HG02981 (cell line): ENCODE measurements around the gene ACAP2.
"Not testable (repeated sequence)": the region's sequence is repeated elsewhere in the genome, so short reads cannot be mapped to it uniquely, and the experiment has no call there.

Source experiments
- ATAC-seq: cut with Tn5 transposase; IDR thresholded peaks from one replicate; pipeline ENCODE4 v1.9.1; 2021; ENCODE audit warnings: mild to moderate bottlenecking, moderate library complexity; ENCODE audit not compliant: unreplicated experiment

Gene ACAP2

DNA sequence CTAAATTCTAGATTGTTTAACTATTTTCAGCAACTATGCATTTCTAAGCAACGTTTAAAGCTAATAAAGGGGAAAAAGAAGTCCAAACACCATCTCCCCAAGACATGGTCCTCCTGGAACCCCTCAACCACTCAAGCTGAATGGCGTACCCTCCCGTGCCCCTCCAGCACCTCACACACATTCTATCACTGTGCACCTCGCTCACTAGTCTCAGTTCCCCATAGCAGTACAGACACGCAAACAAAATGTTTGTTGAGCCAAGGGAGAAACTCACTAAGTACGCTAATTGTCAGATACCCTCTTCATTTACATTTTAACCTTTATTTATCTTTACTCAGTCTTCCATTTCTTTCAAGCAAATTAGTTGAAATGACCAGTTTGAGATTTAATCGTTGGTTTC is 48.8 kb downstream of the ACAP2 start:
- no peak for ATAC-seq

DNA sequence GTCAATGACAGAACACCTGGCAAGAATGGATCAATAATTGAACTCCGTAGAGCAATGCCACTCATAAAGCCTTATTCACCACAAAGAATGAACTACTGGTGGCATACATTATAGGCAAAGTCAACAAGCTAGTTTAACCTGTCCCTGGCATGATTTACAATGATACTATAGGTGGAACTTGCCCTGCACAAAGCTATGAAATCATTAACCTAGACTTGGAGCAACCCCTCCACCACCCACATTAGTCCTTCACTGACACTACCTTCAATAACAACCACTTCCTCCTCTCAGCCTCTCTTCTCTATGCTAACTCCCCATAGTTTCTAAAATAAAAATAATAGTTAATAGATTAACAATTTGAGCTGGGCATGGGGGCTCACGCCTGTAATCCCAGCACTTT is 54.4 kb downstream of the ACAP2 start:
- peak; percentile 76 for ATAC-seq

DNA sequence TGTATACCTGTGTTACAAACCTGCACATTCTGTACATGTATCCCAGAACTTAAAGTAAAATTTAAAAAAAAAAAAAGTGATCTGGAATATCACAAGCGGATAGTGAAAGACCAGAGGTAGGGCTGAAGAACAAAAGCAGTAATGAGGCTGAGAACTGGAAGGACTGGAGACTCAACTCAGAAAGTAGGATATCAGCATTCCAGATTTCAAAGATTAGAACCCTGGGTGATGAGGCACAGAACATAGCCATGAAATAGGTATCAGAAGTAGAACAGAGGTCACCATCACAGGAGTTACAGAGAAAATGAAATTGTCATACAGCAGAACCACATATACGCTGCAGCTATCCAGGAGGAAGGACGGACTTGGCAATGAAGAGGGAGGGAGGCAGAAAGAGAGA is 56.1 kb downstream of the ACAP2 start:
- no peak for ATAC-seq

DNA sequence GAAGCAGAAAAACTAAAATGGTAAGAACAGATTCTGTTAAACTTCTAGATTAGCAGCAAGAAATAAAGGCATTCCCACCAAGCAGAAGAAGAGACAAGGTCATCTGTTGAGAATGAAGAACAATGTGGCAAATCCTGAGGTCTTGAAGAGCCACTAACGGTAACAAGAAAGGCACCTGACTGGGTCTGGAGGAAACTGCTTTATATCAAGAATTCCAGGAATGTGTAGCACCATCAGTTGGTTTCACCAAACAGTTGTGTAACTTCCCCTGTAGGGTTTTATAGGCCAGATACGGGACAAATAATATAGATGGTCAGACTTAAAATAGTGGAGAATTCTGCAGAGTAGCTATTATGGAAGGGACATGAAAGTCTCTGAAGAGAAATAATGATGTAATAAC is 57.3 kb downstream of the ACAP2 start:
- no peak for ATAC-seq

DNA sequence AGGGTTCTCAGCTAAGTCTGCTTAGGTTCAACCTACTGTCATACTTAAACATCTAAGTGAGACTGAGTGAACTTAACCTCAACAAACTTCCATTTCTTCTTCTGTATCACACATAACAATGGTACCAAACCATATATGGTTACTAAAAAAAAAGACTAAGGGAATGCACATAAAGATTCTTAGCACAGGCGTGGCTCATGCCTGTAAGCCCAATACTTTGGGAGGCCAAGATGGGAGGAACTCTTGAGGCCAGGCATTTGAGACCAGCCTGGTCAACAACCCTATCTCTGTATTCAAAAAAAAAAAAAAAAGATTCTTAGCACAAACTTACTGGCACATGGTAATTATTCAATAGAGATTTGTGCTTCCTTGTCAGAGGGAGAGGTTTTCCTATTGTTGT is 57.9 kb downstream of the ACAP2 start:
- no peak for ATAC-seq

DNA sequence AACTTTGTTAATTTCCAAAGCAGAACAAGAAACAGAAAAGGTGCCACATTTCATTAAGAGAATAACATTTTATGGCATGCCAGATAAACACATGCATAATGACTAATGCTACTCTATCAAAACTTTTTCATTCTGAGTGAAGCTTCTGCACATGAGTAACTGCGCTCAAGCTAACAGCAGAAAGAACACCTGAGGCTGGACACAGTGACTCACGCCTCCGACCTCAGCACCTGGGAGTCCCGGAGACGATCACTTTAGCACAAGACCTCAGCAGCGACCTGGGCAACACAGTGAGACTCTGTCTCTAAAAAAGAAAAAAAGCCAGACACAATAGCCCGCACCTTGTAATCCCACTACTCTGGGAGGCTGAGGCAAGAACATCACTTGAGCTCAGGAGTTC is 70.6 kb downstream of the ACAP2 start:
- no peak for ATAC-seq

DNA sequence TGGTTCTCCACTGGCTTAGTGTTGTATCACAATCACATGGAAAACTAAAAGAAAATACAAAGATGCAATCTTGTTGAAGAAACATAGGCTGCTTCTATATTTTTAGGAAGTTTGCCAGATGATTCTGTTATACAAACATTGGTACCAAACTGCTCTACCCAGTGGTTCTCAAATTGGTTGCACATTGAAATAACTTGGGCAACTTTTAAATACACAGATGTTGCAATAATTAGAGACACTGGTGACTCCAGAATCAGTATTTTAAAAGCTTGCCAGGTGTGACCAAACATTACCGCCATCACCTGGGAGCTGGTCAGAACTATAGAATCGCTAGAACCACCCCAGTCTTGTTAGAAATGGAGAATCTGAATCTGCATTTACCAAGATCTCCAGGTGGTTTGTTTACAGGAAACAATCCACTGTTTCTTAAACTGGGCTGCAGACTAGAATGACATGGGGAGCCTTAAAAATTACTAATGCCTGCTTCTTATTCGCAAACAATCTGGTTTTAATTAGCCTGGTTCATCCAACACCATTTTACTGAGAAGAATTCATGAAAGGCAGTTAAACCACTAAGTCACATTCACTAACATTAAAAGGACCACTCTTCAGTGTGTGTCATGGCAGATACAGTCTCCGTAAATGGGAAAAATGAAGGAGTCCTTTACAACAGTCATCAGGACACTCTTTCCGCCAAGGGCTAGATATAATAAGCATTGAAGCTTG is 76.5 kb downstream of the ACAP2 start:
- no peak for ATAC-seq

DNA sequence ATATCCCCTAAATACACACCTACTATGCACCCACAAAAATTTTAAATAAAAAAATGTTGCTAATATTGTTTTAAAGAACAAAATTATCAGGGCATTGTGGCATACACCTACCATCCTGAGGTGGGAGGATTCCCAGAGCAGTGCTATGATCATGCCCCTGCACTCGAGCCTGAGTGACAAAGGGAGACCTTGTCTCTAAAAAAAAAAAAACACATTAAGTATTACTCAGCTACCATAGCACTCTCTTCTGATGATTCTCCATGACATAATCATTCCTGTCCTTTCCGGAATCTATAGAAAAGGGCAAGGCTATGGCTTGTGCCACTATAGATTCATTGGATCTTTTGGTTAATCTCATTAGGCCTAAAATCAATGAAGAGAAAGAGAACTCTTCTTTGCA is 77.4 kb downstream of the ACAP2 start:
- ATAC-seq: no peak

DNA sequence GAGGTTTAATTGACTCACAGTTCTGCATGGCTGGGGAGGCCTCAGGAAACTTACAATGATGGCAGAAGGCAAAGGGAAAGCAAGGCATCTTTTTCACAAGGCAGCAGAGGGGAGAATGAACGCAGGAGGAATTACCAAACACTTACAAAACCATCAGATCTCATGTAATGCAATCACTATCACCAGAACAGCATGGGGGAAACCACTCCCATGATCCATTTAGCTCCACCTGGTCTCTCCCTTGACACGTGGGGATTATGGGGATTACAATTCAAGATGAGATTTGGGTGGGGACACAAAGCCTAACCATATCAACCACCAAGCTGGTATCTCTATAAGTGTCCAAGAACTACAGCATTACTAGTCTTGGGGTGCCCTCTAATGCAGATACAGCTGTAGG is 85.0 kb downstream of the ACAP2 start:
- not testable (repeated sequence) for ATAC-seq

DNA sequence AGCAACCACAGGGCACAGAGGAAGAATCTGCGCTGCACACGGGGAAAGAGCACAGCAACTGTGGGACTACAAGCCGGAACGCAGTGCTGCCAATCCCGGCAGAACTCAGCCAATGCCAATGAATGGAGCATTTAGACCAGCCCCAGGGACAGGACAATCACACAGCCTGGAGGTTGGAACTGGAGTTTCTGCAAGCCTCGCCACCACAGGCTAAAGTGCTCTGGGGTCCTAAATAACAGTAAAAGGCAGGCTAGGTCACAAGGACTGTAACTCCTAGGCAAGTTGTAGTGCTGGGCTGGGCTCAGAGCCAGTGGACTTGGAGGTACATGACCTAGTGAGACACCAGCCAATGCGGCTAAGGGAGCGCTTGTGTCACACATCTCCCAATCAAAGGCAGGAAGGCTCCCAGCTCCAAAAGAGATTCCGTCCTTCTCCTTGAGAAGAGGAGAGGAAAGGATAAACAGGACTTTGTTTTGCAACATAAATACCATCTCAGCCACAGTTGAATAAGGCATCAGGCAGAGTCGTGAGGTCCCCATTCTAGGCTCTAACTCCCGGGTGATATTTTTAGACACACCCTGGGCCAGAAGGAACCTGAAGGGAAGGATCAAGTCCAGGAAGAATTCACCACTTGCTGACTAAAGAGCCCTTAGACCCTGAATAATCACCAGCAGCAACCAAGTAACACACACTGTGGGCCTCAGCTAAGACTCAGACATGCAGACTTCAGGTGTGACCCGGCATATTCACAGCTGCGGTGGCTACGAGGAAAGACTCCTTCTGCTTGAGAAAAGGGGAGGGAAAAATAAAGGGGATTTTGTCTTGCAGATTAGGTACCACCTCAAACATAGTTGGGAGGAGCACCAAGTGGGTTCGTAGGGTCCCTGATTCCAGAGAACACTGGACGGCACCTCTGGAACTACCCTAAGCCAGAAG is 86.4 kb downstream of the ACAP2 start:
- ATAC-seq: no peak

DNA sequence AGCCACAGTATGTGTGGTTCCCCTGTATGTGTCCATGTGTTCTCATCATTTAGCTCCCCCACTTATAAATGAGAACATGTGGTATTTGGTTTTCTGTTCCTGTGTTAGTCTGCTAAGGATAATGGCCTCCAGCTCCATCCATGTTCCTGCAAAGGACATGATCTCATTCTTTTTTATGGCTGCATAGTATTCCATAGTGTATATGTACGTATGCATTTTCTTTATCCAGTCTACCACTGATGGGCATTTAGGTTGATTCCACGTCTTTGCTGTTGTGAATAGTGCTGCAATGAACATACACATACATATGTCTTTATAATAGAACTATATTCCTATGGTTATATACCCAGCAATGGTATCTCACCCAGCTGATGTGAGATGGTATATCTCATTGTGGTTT is 88.8 kb downstream of the ACAP2 start:
- not testable (repeated sequence) for ATAC-seq

DNA sequence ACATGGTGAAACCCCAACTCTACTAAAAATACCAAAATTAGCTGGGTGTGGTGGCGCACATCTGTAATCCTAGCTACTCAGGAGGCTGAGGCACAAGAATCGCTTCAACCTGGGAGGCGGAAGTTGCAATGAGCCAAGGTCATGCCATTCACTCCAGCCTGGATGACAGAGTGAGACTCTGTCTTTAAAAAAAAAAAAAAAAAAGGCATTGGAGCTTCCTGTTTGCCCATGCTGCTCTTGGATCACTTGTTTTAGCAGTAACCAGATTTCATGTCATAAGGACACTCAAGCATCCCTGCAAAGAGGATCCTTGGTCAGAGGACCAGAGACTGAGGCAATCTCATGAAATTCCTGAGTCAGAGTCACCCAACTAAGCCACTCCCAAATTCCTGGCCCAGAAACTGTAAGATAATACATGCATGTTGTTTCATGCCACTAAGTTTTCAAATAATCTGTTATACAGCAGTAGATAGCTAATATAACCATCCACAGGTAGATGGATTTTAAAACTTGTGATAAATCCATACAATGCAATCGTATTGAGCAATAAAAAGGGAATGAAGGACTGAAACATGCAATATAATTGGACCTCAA is 89.8 kb downstream of the ACAP2 start:
- no peak for ATAC-seq

DNA sequence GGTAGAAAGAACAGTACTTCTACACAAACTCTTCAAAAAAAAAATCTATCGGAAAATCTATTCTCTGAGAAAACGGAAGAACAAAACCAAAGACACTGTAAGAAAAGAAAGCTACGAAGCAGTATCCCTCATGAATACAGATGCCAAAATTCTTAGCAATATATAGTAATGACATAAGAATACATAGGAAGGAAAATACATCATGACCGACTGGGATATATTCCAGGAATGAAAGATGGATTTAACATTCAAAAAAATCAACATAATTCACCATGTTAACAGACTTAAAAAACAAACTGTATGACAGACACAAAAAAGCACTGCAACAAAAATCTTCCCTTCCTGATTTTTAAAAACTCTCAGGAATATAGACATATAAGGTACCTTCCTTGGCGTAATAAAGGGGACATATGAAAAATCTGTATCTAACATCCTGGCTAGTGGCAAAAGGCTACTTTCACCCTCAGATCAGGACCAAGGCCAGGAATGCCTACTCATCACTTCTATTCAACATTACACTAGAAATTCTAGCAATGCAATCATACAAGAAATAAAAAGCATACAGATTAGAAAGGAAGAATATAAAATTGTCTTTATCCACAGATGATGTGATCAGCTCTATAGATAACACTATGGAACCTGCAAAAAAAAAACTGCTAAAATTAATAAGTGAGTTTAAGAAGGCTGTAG is 94.2 kb downstream of the ACAP2 start:
- no peak for ATAC-seq

DNA sequence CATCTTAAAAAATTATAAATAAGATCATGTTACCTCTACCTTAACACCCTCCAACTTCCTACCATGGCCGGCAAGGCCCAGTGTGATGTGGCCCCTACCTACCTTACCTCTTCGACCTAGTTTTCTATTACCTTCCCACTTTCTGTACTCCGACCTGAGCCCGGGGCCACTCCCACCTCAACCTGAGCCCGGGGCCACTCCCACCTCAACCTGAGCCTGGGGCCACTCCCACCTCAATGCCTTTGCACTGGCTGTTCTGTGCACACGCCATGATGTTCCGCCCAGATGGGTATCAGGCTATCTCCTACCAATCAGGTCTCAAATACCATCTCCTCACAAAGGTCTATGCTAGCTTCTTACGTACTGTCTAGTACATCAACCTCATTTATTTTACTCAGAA is 105.1 kb downstream of the ACAP2 start:
- ATAC-seq: no peak

DNA sequence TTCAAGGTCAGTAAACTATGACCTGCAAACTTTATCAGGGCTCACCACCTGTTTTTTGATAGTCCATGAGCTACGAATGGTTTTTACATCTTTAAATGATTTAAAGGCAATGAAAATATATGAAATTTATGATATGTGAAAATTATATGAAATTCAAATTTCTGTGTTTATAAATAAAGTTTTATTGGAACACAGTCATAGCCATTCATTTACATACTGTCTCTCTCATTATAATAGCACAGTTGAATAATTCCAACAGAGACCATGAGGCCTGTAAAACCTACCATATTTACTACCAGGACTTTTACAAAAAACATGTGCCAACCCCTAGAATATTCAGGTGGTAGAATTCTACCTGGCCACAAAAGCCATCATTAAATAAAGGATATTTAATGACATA is 107.9 kb downstream of the ACAP2 start:
- no peak for ATAC-seq

DNA sequence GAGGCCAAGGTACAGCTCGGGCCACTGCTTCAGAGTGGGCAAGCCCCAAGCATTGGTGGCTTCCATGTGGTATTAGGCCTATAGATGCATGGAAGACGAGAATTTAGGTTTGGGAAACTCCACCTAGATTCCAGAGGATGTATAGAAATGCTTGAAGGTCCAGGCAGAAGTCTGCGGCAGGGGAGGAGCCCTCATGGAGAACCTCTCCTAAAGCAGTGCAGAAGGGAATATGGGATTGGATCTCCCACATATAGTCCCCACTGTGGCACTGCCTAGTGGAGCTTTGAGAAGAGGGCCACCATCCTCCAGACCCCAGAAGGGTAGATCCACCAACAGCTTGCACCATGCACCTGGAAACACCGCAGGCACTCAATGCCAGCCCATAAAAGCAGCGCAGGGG is 123.8 kb downstream of the ACAP2 start:
- ATAC-seq: no peak

DNA sequence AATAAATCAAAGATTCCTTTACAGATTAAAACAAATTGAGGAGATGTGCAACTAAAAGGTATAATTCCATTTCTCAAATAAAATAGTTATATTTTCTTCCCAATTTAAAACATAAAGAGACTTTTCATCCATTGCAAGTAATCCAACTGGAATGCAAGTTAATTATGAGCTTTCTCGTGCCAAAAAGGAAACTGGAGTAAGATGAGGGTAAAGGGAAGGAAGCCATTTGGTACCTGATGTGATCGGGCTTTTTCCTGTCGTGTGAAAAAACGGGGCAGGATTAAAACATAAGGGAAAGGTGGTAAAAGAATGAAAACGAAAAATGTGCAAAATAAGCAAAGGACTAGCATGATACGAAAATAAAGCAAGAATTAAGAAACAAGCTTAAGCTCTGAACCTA is 130.1 kb downstream of the ACAP2 start:
- no peak for ATAC-seq

DNA sequence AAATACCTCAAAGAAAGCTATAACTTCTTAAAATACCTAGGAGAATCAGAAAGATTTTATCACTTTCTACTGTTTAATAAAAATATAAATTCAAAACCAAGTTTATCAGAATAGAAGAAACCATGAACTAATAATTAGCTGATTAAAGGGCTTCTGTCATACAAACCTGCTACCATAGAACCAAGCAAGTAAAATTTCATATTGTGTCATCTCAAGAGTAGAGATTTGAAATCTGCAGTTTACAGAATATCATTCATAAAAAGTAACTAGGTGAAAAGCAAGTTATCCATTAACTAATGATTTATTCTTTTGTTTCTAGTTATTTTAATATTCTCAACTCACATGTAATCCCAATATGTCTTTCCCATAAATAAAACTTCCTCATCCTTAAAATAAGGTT is 135.1 kb downstream of the ACAP2 start:
- ATAC-seq: no peak

DNA sequence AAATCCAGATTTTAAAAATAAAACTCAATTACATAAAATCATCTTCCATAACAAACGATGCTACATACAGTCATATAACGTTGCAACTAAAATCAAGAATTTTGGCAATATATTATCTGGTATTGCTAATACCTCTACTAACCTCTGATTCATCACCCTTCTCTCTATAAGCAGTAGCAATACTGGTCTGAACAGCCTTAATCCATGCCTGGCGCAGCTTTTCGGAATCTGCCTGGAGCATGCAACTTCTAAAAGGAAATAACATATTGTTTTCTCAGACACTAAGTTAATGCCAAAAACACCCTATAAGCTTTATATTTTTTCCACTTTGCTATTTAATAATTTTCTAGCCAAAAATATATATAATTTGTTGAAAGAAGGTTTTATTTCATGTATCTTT is 136.5 kb downstream of the ACAP2 start:
- ATAC-seq: no peak

DNA sequence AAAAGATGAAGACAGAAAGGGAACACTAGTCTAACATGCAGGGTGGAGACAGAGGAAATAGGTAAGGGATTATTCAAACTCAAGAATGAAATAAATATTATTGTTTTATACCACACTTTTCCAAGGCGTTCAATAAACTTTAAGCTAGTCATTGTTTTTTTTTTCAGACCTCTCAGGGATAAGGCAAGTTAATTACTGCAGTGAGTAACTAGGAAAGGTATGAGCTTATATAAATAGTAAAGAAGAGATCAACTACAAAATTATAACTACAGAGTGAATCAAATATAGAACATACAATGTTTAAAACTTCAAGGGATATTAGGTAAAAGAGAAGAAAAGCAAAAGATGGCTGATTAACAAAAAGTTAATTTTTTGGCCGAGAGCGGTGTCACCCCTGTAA is 140.4 kb downstream of the ACAP2 start:
- no peak for ATAC-seq

DNA sequence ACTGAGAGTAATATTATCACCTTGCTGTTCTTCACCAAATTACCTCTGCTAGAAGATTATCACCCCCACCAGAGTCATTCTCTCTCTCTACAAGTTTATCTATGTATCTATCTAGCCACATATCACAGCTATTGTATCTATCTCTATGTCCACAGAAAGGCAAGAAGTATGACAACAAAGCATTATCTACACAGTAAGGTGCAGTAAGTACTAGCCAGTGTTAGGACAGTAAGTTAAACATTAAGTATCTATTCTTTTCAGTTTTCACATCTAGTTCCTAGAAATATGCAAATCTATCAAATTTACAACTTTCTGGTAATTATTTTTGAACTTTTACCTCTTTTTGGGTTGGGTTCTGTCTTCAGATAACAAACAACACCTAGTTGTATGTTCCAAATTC is 145.4 kb downstream of the ACAP2 start:
- peak; percentile 48 for ATAC-seq
